Measurements from ENCODE around the gene IL4I1. TPM values are rescaled to one million over a fixed set of nuclear protein-coding genes. Genes with fewer than 3 reads are reported as not detected.

Gene IL4I1
- total RNA-seq, 1 experiment from 2014 or later = 1.3 TPM

DNA sequence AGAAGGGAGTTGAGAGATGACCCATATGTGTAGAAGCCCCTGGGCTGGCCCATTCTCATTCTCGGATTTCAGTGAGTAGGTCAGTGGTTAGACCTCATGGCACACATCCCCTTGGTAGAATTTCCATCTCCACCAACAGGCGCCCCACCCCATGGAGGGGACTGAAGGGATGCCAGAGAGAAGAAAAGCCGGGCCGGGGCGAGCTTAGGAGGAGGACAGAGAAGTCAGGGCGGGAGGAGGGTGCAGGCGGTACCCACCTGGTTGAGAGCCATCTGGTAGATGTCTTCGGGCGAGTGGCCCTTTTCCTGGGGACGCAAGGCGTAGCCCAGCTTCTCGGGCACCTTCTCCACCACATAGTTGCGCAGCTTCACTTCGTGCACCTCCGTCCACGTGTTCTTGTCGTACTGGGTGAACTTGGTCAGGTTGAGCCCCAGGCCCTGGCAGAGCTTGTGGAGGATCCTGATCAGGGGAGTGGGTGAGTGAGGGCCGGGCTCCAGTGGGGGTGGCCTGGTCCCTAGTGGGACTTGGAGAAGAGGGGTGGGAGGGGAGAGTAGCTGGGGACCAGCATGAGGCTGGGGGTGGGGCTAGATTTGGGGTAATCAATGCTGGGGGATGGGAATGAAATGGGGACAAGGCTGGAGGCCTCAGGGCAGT, 2.5 kb downstream of the IL4I1 start:
- Histone ChIP-seq H3K36me3 (ENCODE audit: insufficient read depth, low read length, poor library complexity, severe bottlenecking) (no peaks in the 10 kb centered on the region), H3K9me3 (ENCODE audit: low read depth, low read length, poor library complexity, severe bottlenecking) (no peaks in the 10 kb centered on the region), H3K4me1 (ENCODE audit: insufficient read depth, low read length, poor library complexity, severe bottlenecking) (no peaks in the 10 kb centered on the region), H3K27ac (ENCODE audit: low read depth, low read length, poor library complexity, severe bottlenecking) (no peak overlapping the region), H3K4me3 (ENCODE audit: low read depth, low read length, poor library complexity, severe bottlenecking) (no peak overlapping the region), H3K27me3 (replicated peaks; ENCODE audit: insufficient read depth, low read depth, low read length, poor library complexity) (no peaks in the 10 kb centered on the region)
- no peak for DNase-seq (ENCODE audit: low spot score)
- TF ChIP-seq EZH2 (IDR thresholded peaks at IDR 0.05; ENCODE audit: borderline replicate concordance, low read depth, low read length, poor library complexity, severe bottlenecking) = no peak
- TF ChIP-seq, protein P1, sequence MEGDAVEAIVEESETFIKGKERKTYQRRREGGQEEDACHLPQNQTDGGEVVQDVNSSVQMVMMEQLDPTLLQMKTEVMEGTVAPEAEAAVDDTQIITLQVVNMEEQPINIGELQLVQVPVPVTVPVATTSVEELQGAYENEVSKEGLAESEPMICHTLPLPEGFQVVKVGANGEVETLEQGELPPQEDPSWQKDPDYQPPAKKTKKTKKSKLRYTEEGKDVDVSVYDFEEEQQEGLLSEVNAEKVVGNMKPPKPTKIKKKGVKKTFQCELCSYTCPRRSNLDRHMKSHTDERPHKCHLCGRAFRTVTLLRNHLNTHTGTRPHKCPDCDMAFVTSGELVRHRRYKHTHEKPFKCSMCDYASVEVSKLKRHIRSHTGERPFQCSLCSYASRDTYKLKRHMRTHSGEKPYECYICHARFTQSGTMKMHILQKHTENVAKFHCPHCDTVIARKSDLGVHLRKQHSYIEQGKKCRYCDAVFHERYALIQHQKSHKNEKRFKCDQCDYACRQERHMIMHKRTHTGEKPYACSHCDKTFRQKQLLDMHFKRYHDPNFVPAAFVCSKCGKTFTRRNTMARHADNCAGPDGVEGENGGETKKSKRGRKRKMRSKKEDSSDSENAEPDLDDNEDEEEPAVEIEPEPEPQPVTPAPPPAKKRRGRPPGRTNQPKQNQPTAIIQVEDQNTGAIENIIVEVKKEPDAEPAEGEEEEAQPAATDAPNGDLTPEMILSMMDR (conservative IDR thresholded peaks at IDR 0.05; ENCODE audit: low read depth, low read length) = no peak
- intact Hi-C loops (cut with micrococcal nuclease; ENCODE audit: unreplicated experiment) = no loop called here
- no TSS peak for BruUV-seq (replicated peaks)
- ChIA-PET POLR2A (ENCODE audit: low non-redundant PET) (no interaction called here), CTCF (interaction anchor here (0.6 to 0.7 kb wide), 2 partner anchors 22 to 177 kb away, joined by 4 to 10 read pairs; no protein-coding TSS in a partner anchor)

GRCh38 chr19:49892716-49893115, 4.0 kb downstream of the IL4I1 start:
- H3K27me3 ChIP-seq (replicated peaks; ENCODE audit: insufficient read depth, low read depth, low read length, poor library complexity) = no peaks in the 10 kb centered on the region
- no peaks in the 10 kb centered on the region for H3K9me3 ChIP-seq (ENCODE audit: low read depth, low read length, poor library complexity, severe bottlenecking)
- no TSS peak for BruUV-seq (replicated peaks)
- H3K4me3 ChIP-seq (ENCODE audit: low read depth, low read length, poor library complexity, severe bottlenecking) = no peak overlapping the region
- H3K36me3 ChIP-seq (ENCODE audit: insufficient read depth, low read length, poor library complexity, severe bottlenecking) = no peaks in the 10 kb centered on the region
- no peak for DNase-seq (ENCODE audit: low spot score)
- ChIA-PET POLR2A (ENCODE audit: low non-redundant PET) (no interaction called here), CTCF (no interaction called here)
- intact Hi-C loops (cut with micrococcal nuclease; ENCODE audit: unreplicated experiment) = no loop called here
- TF ChIP-seq, protein P1 (conservative IDR thresholded peaks at IDR 0.05; ENCODE audit: low read depth, low read length) = no peak
- no peak for TF ChIP-seq EZH2 (IDR thresholded peaks at IDR 0.05; ENCODE audit: borderline replicate concordance, low read depth, low read length, poor library complexity, severe bottlenecking)
- H3K4me1 ChIP-seq (ENCODE audit: insufficient read depth, low read length, poor library complexity, severe bottlenecking) = no peaks in the 10 kb centered on the region
- no peak overlapping the region for H3K27ac ChIP-seq (ENCODE audit: low read depth, low read length, poor library complexity, severe bottlenecking)

DNA sequence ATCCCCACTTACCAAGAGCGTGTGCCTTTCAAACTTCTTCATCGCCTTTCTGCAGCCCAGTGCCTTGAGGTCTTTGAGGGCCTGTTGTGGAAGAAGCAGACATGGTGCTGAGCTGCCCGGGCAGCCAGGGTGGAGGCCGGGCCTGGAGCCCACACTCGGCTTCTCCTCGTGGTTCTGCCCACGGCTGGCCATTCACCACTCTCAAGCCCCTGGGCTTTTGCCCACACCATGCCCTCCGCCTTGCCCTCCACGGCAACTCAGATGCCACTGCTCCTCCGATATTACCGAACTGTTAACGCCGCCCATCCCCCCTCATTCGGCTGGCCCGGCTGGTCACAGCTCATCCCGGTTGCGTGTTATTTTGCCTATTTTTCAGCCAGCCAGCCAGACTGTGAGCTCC, 5.3 kb downstream of the IL4I1 start:
- Histone ChIP-seq H3K27ac (ENCODE audit: low read depth, low read length, poor library complexity, severe bottlenecking) (no peak overlapping the region), H3K9me3 (ENCODE audit: low read depth, low read length, poor library complexity, severe bottlenecking) (no peaks in the 10 kb centered on the region), H3K4me1 (ENCODE audit: insufficient read depth, low read length, poor library complexity, severe bottlenecking) (no peaks in the 10 kb centered on the region), H3K36me3 (ENCODE audit: insufficient read depth, low read length, poor library complexity, severe bottlenecking) (no peaks in the 10 kb centered on the region), H3K4me3 (ENCODE audit: low read depth, low read length, poor library complexity, severe bottlenecking) (no peak overlapping the region), H3K27me3 (replicated peaks; ENCODE audit: insufficient read depth, low read depth, low read length, poor library complexity) (no peaks in the 10 kb centered on the region)
- no TSS peak for BruUV-seq (replicated peaks)
- TF ChIP-seq, protein P1 (conservative IDR thresholded peaks at IDR 0.05; ENCODE audit: low read depth, low read length) = no peak
- TF ChIP-seq EZH2 (IDR thresholded peaks at IDR 0.05; ENCODE audit: borderline replicate concordance, low read depth, low read length, poor library complexity, severe bottlenecking) = no peak
- intact Hi-C loops (cut with micrococcal nuclease; ENCODE audit: unreplicated experiment) = no loop called here
- POLR2A ChIA-PET (ENCODE audit: low non-redundant PET) = no interaction called here
- CTCF ChIA-PET = no interaction called here
- DNase-seq (ENCODE audit: low spot score) = no peak

Data from A673 (cell line).